Left colon (tissue), 2 donors: ENCODE measurements around the gene PLPPR4. TPM values are rescaled to one million over a fixed set of nuclear protein-coding genes. Genes with fewer than 3 reads are reported as not detected.
A peak's percentile ranks its signal among the peaks of the same experiment; 100 is the strongest.
"Not testable (repeated sequence)": the region's sequence is repeated elsewhere in the genome, so short reads cannot be mapped to it uniquely, and the experiment has no call there.

ENCODE experiments used
- ATAC-seq: fragments of 200-7000 bp; cut with Tn5 transposase; one replicate; pipeline ENCODE4 v1.9.1; 2020; ENCODE audit warnings: mild to moderate bottlenecking, moderate library complexity
- DNase-seq, 2 donors: peaks; one replicate each; pipeline ENCODE4 v3.0.0-alpha.2; 2020
- intact Hi-C, 2 donors: fragments of 100-400 bp; cut with DNase I in 1 of 2; cut with micrococcal nuclease in 1 of 2; formaldehyde crosslinking; loops; one replicate each; pipeline versions ENCODE4 v1.11.2 to v1.14.0; 2022; cut with DNase I, micrococcal nuclease
- long read RNA-seq: library from polyadenylated mRNA; unstranded; transcript quantifications from one replicate; pipeline ENCODE4 v2.0.0, GENCODE V29; 2021
- total RNA-seq, 2 donors: library from RNA; stranded (reverse); fragmentation: NEBNext Ultra II Directional; extraction: Animal tissue kit (Norgen Biotek cat#: 25700); gene quantifications; one replicate each; pipeline ENCODE4 v1.2.1, GENCODE V29; 2021
- donor health status: DM: no; HTN: no; CAD: no.
- donor health status: DM: yes; HTN: yes; CAD: no.

PLPPR4 gene
- total RNA-seq, result under 1 TPM; 0.12 to 0.20 TPM
- long read RNA-seq, partial matches to known transcripts, result 0 of 1 reads
- long read RNA-seq, other reads (novel, unspliced or antisense), result 1 of 1 reads

GRCh38 chr1:99264201-99265021 is at the start of gene PLPPR4:
Gene PLPPR4 (plus strand): TSS chr1:99264492. CDS start chr1:99264594, 102 bp downstream.
- intact Hi-C loops, result no loop called here
- ATAC-seq, result peak; percentile 41
- DNase-seq, result peak; percentile 9 to 25

DNA sequence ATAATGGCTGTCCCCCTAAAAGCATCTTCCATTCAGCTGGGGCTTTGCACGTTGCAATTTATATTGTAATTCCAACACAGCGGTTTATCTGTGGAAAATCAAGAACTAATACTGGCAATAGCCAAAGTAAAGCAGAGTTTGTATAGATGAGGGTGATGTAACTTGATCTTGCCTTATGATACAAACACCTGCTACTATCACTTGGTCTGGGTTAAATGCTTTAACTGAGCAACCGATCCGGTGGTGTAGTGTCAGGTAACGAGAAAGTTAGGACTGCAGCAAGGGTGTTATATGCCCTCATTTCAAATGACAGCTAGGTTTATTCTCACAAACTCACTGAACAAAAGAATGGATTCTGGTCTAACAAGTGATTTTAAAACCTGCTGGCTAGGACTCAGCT is 47.3 kb upstream of the PLPPR4 start:
- intact Hi-C loops, result no loop called here
- no peak for ATAC-seq
- no peak for DNase-seq

GRCh38 chr1:99217599-99217998 is 46.7 kb upstream of the PLPPR4 start:
- ATAC-seq, result no peak
- intact Hi-C loops, result no loop called here
- no peak for DNase-seq

GRCh38 chr1:99218572-99218971 is 45.7 kb upstream of the PLPPR4 start:
- no peak for DNase-seq
- intact Hi-C loops, result no loop called here
- no peak for ATAC-seq

DNA sequence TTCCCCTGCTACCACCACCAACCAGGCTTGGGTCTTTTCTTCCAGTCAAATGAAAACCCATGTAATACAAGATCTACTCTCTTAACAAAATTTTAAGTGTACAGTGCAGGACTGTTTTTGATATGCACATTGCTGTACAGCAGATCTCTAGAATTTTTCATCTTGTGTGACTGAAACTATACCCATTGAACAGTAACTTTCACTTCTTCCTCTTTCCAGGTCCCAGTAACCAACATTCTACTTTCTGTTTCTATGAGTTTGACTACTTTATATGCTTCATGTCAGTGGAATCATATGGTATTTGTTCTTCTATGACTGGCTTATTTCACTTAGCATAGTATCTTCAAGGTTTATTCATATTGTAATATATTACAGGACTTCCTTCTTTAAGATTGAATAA is 45.3 kb upstream of the PLPPR4 start:
- intact Hi-C loops, result no loop called here
- DNase-seq (no peak), ATAC-seq (no peak)

- DNase-seq (no peak), ATAC-seq (no peak)
- intact Hi-C loops, result no loop called here
Measured at GRCh38 chr1:99227056-99227897, 37.0 kb upstream of the PLPPR4 start.

DNA sequence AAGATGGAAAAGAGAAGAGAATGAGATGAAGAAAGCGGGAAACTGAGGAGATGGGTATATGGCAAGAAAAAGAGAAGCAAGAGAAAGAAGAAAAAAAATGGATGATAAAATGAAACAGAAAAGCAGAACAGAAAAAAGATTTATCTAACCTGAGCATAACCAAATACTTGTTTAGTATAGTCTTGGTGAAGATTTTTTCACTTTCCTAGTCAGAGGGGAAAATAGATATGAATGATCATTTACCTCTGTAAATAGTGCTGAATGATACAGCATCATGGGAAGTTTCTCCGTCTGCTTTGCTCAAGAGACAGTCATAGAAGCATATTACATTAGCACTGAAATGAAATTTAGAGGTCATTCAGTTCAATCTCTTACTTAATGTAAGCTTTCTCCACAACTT is 36.1 kb upstream of the PLPPR4 start:
- ATAC-seq (no peak), DNase-seq (no peak)
- intact Hi-C loops, result no loop called here

DNA sequence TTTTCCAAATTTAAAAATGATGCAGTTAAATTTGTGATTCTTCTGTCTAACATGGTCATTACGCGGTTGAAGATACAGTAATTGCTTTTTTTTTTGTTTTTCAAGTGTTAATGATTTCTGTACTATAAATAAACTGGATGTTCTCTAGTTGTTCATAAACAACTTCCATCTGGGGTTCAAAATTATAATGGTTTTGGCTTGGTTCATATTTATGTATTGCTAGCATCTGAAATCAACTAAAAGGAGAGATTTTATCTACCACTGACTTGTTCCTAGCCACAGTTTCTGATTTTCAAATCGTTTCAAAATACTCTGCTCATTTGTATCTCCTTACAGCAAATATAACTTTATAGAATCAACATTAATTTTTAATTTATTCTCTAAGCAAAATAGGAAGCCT is 35.2 kb upstream of the PLPPR4 start:
- DNase-seq (no peak), ATAC-seq (no peak)
- intact Hi-C loops, result no loop called here

DNA sequence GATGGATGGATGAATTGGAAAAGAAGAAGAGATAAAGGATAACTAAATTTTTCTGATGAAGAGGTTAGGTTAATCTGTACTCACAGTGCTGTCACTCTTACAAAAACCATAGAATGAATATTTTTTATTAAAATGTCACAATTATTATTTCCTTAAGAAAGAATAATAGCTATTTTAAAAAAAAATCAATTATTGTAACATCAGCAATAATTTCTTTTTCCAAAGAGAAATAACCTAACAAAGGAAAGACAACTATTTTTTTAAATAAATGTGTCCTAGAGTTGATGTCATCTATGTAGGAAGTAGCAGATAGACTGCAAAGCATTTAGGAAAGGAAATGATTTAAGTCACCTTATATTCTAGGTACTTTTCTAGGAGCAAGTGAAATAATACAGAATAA is 33.6 kb upstream of the PLPPR4 start:
- ATAC-seq (no peak), DNase-seq (no peak)
- intact Hi-C loops, result no loop called here

DNA sequence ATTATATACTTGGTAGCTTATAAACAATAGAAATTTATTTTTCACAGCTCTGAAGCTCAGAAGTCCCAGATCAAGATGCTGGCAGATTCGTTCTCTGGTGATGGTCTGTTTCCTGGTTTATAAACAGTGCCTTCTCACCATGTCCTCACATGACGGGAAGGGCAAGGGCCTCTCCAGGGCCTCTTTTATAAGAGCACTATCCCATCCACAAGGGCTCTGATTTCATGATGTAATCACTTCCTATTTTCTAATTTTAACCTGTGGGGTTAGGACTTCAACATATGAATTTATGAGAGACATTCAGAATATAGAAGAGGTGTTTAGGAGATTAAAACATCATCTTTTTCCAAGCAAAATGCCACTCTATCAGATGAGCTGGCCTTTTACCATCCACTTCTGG is 32.1 kb upstream of the PLPPR4 start:
- ATAC-seq, result no peak
- intact Hi-C loops, result no loop called here

GRCh38 chr1:99233446-99233845 is 30.8 kb upstream of the PLPPR4 start:
- ATAC-seq (no peak), DNase-seq (no peak)
- intact Hi-C loops, result no loop called here

More for the DNA sequence above, 32.1 kb upstream of the PLPPR4 start:
- no peak for DNase-seq

GRCh38 chr1:99236756-99237155 is 27.5 kb upstream of the PLPPR4 start:
- no peak for DNase-seq

DNA sequence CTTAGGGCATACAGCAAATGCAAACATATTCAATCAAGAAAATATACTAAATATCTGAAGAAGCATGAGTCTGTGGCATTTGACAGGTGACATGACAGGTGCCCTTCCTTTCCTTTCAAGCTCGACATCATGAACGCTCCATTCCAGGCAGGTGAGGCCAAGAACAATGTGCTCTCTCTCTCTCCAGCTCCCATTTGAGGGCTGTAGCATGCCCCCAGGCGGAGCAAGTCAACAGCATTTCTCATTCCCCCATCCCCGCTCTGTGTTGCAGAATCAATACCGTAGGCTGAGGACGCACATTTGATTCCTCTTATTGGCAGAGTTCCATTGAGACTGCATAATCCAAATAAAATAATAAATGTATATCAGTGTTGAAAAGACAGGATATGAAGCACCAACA is 24.6 kb upstream of the PLPPR4 start:
- intact Hi-C loops, result no loop called here
- DNase-seq (no peak), ATAC-seq (no peak)

More at GRCh38 chr1:99236756-99237155, 27.5 kb upstream of the PLPPR4 start:
- ATAC-seq, result no peak
- intact Hi-C loops, result no loop called here

GRCh38 chr1:99240621-99241020 is 23.7 kb upstream of the PLPPR4 start:
- DNase-seq, result no peak
- intact Hi-C loops, result no loop called here
- ATAC-seq, result no peak

- ATAC-seq, result no peak
- no peak for DNase-seq
- intact Hi-C loops, result no loop called here
Measured at GRCh38 chr1:99246152-99246551, 18.1 kb upstream of the PLPPR4 start.

DNA sequence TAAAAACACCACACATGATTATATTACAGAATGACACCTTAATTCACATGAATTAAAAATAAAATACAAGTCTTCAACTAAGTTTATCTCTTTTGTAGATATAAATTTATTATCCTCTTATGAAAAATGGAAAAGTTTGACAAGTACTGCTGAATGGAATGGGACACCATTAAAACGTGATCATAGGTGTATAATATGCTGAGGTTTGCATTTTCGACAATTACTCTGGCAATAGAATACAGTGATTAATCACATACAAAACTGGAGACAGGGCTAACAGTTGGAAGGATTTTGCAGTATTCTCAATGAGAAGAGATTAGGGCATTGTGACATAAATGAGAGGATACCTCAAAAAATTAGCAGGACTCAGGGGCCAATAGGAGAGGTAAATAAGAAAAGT is 17.1 kb upstream of the PLPPR4 start:
- no peak for ATAC-seq
- intact Hi-C loops, result no loop called here
- DNase-seq, result no peak

DNA sequence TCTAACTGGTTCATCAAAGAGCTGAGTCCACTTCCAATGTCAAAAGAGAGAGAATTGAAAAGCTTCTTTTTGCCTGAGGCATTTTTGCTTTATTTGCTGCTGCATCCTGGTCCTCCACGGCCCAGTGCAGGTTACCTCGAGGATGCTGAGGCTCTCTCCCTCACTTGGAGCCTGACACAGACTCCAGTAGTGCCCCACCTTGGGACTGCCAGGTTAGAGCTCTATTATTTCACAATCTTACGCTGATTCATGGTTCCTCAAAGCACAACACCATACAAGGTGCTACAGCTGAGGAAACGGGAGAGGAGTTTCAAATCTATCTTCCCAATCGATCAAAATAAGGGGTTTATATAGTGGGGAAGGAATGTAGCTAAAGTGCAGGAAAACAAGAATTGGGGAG is 13.6 kb upstream of the PLPPR4 start:
- ATAC-seq (no peak), DNase-seq (no peak)
- intact Hi-C loops, result no loop called here

GRCh38 chr1:99251308-99251707 is 13.0 kb upstream of the PLPPR4 start:
- DNase-seq (no peak), ATAC-seq (no peak)
- intact Hi-C loops, result no loop called here

DNA sequence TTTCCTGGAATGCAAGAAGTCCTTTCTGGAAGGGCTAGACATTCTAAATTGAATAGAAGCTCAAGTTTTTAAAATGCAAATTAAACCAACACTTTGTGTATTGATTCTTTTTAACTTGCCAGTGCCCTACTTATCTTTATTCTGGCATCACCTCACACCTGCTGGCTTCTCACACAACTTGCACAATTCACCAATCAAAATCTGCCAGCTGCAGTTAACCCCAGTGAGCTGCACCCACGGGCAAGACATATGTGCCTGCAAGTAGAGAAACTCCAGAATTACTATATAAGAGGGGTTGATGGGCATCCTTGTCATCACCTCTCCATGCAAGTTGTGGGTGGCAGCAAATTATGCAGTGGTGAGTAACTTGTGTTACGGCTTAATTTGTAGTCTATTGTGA is 11.7 kb upstream of the PLPPR4 start:
- intact Hi-C loops, result no loop called here
- no peak for DNase-seq
- ATAC-seq, result no peak

- intact Hi-C loops, ATAC-seq, DNase-seq: not testable (repeated sequence)
Measured at GRCh38 chr1:99260402-99260801, 3.9 kb upstream of the PLPPR4 start.
